K562 (cell line): ENCODE results near the gene STRADB. TPM values are rescaled to one million over a fixed set of nuclear protein-coding genes. Genes with fewer than 3 reads are reported as not detected.

ENCODE experiments used
- CREB1 ChIP-seq, 2 experiments: sonication (generic) in 1 of 2; formaldehyde crosslinking in 1 of 2; IDR thresholded peaks; 2 replicates each; pipeline versions ENCODE4 v1.6.1 to v1.8.0; 2012 to 2022; ENCODE audit warnings: inconsistent platforms in 1 of 2, mild to moderate bottlenecking in 1 of 2, missing genetic modification reagents in 1 of 2, moderate library complexity in 1 of 2
- CREM ChIP-seq: IDR thresholded peaks from 2 replicates; pipeline ENCODE4 v1.6.1; 2014; ENCODE audit warnings: antibody characterized with exemption, low read depth
- E2F8 ChIP-seq: fragments of 450-650 bp; IDR thresholded peaks from 2 replicates; pipeline ENCODE4 v1.7.1; 2018; ENCODE audit warnings: mild to moderate bottlenecking, low read depth; ENCODE audit not compliant: partially characterized antibody
- ETV5 ChIP-seq: sonication (generic); formaldehyde crosslinking; IDR thresholded peaks from 2 replicates; pipeline ENCODE4 v1.4.0; 2020; ENCODE audit warnings: low read depth, mild to moderate bottlenecking, missing genetic modification reagents
- JUND ChIP-seq, 2 experiments: IDR thresholded peaks; 2 replicates in 1 of 2; 3 replicates in 1 of 2; pipeline ENCODE4 v1.6.1; 2011; ENCODE audit warnings: borderline replicate concordance in 2 of 2, low read depth in 2 of 2, low read length in 2 of 2, improper control_type of control experiment in 1 of 2, missing biosample characterization in 1 of 2, missing genetic modification characterization in 1 of 2, missing genetic modification reagents in 1 of 2
- NR4A1 ChIP-seq, 2 experiments: fragments of 250-450 bp in 1 of 2; fragments of 450-650 bp in 1 of 2; sonication (Bioruptor Pico) in 1 of 2; IDR thresholded peaks; 2 replicates each; pipeline versions ENCODE4 v1.4.0 to v1.6.1; 2016 to 2020; ENCODE audit warnings: mild to moderate bottlenecking in 2 of 2, missing compliant biosample characterization in 1 of 2, missing genetic modification characterization in 1 of 2, moderate library complexity in 1 of 2
- RAD21 ChIP-seq, 2 experiments: fragments of 250-450 bp in 1 of 2; fragments of 450-650 bp in 1 of 2; sonication (Bioruptor Pico) in 1 of 2; formaldehyde crosslinking in 1 of 2; IDR thresholded peaks in 1 of 2; conservative IDR thresholded peaks in 1 of 2; 2 replicates each; pipeline versions ENCODE4 v1.4.0 to v1.8.0; 2020 to 2022; ENCODE audit warnings: mild to moderate bottlenecking in 2 of 2, moderate library complexity in 1 of 2
- RBFOX2 ChIP-seq: fragments of 200-400 bp; formaldehyde crosslinking; IDR thresholded peaks from 2 replicates; pipeline ENCODE4 v1.6.1; 2017; ENCODE audit warnings: low read depth, mild to moderate bottlenecking, low read length, moderate library complexity
- SMAD4 ChIP-seq: fragments of 250-450 bp; sonication (Bioruptor Pico); conservative IDR thresholded peaks from 2 replicates; pipeline ENCODE4 v1.8.0; 2021; ENCODE audit warnings: inconsistent platforms, mild to moderate bottlenecking, moderate library complexity
- SNRNP70 ChIP-seq: fragments of 200-400 bp; formaldehyde crosslinking; optimal IDR thresholded peaks from 2 replicates; pipeline ENCODE3; 2017; ENCODE audit warnings: low read depth, low read length
- TCFL5 ChIP-seq: fragments of 250-450 bp; sonication (Bioruptor Pico); conservative IDR thresholded peaks from 2 replicates; pipeline ENCODE4 v1.6.1; 2021; ENCODE audit warnings: mild to moderate bottlenecking, moderate library complexity, matching md5 sums
- TFE3 ChIP-seq: fragments of 450-650 bp; formaldehyde crosslinking; IDR thresholded peaks from 2 replicates; pipeline ENCODE4 v1.4.0; 2020; ENCODE audit warnings: mild to moderate bottlenecking, mixed read lengths
- TOE1 ChIP-seq, 2 experiments: fragments of 450-650 bp in 1 of 2; sonication (generic) in 1 of 2; formaldehyde crosslinking in 1 of 2; IDR thresholded peaks; 2 replicates each; pipeline versions ENCODE4 v1.7.1 to v1.8.0; 2016 to 2022; ENCODE audit warnings: borderline replicate concordance in 2 of 2, mild to moderate bottlenecking in 2 of 2, antibody characterized with exemption in 1 of 2, inconsistent platforms in 1 of 2, low read depth in 1 of 2, missing genetic modification reagents in 1 of 2, moderate library complexity in 1 of 2
- polyA plus RNA-seq, 8 experiments: library from polyadenylated mRNA; depleted of rRNA in 4 of 8; stranded (reverse) in 5 of 8; unstranded in 3 of 8; fragments of >200 nt; fragmentation: Nextera tagmentation in 2 of 8; fragmentation: Illumina TruSeq in 1 of 8; extraction: Ambion mirVana in 2 of 8; extraction: Trizol in 1 of 8; gene quantifications; 2 replicates each; pipeline versions ENCODE4 v1.2.1 to v1.2.3, GENCODE V29; 2011 to 2014; ENCODE audit warnings: inconsistent platforms in 1 of 8, missing spikeins in 1 of 8
- total RNA-seq, 7 experiments: library from RNA; depleted of rRNA in 6 of 7; stranded (reverse); fragments of >200 nt in 6 of 7; fragmentation: Illumina TruSeq in 2 of 7; extraction: Trizol in 2 of 7; gene quantifications; 2 replicates each; pipeline versions ENCODE4 v1.2.1 to v1.2.3, GENCODE V29; 2011 to 2021; ENCODE audit warnings: low replicate concordance in 1 of 7
- TF ChIP-seq, protein P1 (sequence below): fragments of 250-450 bp; sonication (Bioruptor Pico); IDR thresholded peaks from 2 replicates; pipeline ENCODE4 v1.5.0; 2020; ENCODE audit warnings: mild to moderate bottlenecking
- TF ChIP-seq, protein P2 (sequence below): fragments of 200-800 bp; sonication (Bioruptor generic); IDR thresholded peaks from 2 replicates; pipeline ENCODE4 v1.6.1; 2017; ENCODE audit warnings: missing genetic modification characterization, missing compliant biosample characterization

Gene STRADB
- total and polyA plus RNA-seq, 9 of the 15 experiments (the other 6 are each of a cell fraction or from before 2014, with no cell fraction given), result 6.9 to 30.6 (median 15.7) TPM

DNA sequence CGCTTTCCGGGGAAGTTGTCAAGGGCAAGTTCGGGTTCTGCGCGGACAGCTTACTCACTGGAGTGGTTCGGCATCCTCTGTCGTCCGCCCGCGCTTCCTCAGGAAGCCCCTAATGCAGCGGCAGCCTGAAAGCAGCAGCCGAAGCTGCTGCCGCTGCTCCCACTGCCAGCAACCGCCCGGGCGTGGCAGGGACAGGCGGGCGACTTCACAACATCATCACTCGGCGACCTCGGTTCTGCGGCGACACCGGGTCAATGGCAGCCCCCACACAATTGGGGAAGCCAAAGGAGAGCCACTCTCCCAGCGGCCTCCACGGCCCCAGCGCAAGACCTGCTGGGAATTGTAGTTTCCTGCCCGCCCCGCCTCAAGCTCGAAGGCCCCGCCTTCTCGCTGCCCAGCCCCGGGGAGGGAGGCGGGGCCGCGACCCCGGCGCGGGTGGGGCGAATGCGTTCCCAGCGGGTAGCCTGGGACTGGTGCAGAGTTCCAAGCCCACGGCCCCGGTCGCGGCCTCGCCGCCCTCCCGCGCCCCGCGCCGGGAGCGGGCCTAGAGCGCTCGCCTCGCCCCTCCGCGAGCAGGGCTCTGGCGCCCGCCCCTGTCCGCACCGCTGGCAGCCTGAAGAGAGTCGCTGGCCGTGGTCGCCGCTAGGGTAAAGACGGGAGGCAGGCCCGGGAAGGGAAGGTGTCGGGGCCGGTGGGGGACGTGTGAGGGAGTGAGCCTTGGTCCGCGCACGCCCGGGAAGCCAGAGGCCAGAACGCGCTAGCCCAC, at the start of gene STRADB, which contains the start of gene TRAK2 (continued):
- TF ChIP-seq ETV5 (CRISPR knock-in tag) (0 out of 2 replicates have a peak, but pooled peaks have one; percentile 47), RAD21 (CRISPR knock-in tag; conservative IDR thresholded peaks at IDR 0.05 in 1 of 2, IDR thresholded peaks at IDR 0.05 in 1 of 2) (peak in 1 of 2 experiments; percentile 10; a peak in 1 of 4 replicates), SMAD4 (peak; percentile 33; the same call in 1 of the 2 replicates), TCFL5 (CRISPR knock-in tag) (no peak), TFE3 (CRISPR knock-in tag) (no peak), RBFOX2 (peak; percentile 84), NR4A1 (CRISPR knock-in tag; IDR thresholded peaks at IDR 0.05) (no peak), NR4A1 (tag; IDR thresholded peaks at IDR 0.05) (0 out of 2 replicates have a peak, but pooled peaks have one; percentile 36), SNRNP70 (no peak), CREM (peak; percentile 98), E2F8 (peak; percentile 27), CREB1 (IDR thresholded peaks at IDR 0.05) (peak; percentile 96), CREB1 (CRISPR knock-in tag; IDR thresholded peaks at IDR 0.05) (peak; percentile 97), JUND (IDR thresholded peaks at IDR 0.05; ENCODE audit: borderline replicate concordance, low read depth, low read length) (0 out of 2 replicates have a peak, but pooled peaks have one; percentile 36), JUND (tag; IDR thresholded peaks at IDR 0.05; ENCODE audit: borderline replicate concordance, low read depth, low read length) (no peak; the same call in 2 of the 3 replicates), TOE1 (IDR thresholded peaks at IDR 0.05; ENCODE audit: borderline replicate concordance) (no peak), TOE1 (CRISPR knock-in tag; IDR thresholded peaks at IDR 0.05; ENCODE audit: borderline replicate concordance, low read depth) (peak; percentile 43; the same call in 1 of the 2 replicates)
- TF ChIP-seq, protein P1, sequence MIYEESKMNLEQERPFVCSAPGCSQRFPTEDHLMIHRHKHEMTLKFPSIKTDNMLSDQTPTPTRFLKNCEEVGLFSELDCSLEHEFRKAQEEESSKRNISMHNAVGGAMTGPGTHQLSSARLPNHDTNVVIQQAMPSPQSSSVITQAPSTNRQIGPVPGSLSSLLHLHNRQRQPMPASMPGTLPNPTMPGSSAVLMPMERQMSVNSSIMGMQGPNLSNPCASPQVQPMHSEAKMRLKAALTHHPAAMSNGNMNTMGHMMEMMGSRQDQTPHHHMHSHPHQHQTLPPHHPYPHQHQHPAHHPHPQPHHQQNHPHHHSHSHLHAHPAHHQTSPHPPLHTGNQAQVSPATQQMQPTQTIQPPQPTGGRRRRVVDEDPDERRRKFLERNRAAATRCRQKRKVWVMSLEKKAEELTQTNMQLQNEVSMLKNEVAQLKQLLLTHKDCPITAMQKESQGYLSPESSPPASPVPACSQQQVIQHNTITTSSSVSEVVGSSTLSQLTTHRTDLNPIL (CRISPR knock-in tag), result no peak
- TF ChIP-seq, protein P2, sequence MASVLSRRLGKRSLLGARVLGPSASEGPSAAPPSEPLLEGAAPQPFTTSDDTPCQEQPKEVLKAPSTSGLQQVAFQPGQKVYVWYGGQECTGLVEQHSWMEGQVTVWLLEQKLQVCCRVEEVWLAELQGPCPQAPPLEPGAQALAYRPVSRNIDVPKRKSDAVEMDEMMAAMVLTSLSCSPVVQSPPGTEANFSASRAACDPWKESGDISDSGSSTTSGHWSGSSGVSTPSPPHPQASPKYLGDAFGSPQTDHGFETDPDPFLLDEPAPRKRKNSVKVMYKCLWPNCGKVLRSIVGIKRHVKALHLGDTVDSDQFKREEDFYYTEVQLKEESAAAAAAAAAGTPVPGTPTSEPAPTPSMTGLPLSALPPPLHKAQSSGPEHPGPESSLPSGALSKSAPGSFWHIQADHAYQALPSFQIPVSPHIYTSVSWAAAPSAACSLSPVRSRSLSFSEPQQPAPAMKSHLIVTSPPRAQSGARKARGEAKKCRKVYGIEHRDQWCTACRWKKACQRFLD (CRISPR knock-in tag), result peak; percentile 84; the same call in 1 of the 2 replicates
